ENCODE results near the gene PZP. TPM values are rescaled to one million over a fixed set of nuclear protein-coding genes. Genes with fewer than 3 reads are reported as not detected.

PZP gene
- total and polyA plus RNA-seq, 10 of the 15 experiments (the other 5 are each of a cell fraction or from before 2014, with no cell fraction given): not detected

DNA sequence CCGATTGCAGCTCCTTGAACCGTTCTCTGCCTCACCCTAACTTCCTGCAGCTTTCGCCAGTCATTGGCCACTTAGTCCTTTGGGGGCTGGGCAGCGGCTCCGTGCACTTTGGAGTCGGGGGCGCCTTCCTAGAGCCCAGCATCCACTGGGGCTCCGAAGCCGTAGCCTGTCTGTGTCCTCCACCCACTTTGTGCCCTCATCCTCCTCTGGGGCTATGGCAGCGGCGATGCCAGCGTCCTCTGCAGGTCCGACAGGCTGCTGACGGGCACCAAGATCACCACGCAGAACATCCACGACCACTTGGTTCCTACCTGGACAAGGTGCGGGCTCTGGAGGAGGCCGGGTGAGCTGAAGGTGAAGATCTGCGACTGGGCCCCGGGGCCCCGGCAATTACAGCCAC lies 80.7 kb downstream of the PZP start:
- no peak for ATAC-seq
- RAD21 ChIA-PET (ENCODE audit: unreplicated experiment): no interaction called here
- in situ Hi-C loops (cut with MboI): no loop called here

More for the DNA sequence above, 80.7 kb downstream of the PZP start:
- no peak for FAIRE-seq
- CTCF ChIA-PET: no interaction called here
- SMC1A ChIA-PET (ENCODE audit: uncharacterized antibody, unreplicated experiment): no interaction called here
- Histone ChIP-seq H3K27ac (ENCODE audit: control insufficient read depth, insufficient read depth) (no peak overlapping the region), H3K4me2 (ENCODE audit: control insufficient read depth, insufficient read depth) (no peak overlapping the region), H3K79me2 (ENCODE audit: control insufficient read depth, insufficient read depth, low read length) (no peaks in the 10 kb centered on the region), H3K4me1 (ENCODE audit: control insufficient read depth, insufficient read depth, low read length) (no peaks in the 10 kb centered on the region), H4K20me1 (ENCODE audit: control insufficient read depth, insufficient read depth) (no peaks in the 10 kb centered on the region), H3K9ac (ENCODE audit: control insufficient read depth, insufficient read depth, low read length) (no peak overlapping the region), H3K4me3 (no peak overlapping the region), H3K9me3 (replicated peaks; ENCODE audit: control insufficient read depth, insufficient read depth, low read length) (no peaks in the 10 kb centered on the region), H3K36me3 (ENCODE audit: control insufficient read depth in 2 of 2, insufficient read depth in 2 of 2, low read length in 1 of 2) (no peaks in the 10 kb centered on the region), H3K27me3 (replicated peaks in 1 of 2; ENCODE audit: control insufficient read depth in 2 of 2, insufficient read depth in 2 of 2, low read length in 1 of 2) (0 out of 4 replicates have a peak, but pooled peaks cover 0 to 2% of the 10 kb centered on the region in 2 experiments), H2AFZ (ENCODE audit: control insufficient read depth, low read depth, low read length) (no peak overlapping the region)
- WGBS (ENCODE audit: insufficient coverage, insufficient replicate concordance, low lambda C conversion rate, missing lambda C conversion rate): 77% methylated on average over 21 of the region's 21 CpGs
- POLR2A ChIA-PET: no interaction called here
- no TSS peak for BruUV-seq (replicated peaks)
- TF ChIP-seq, protein P1, sequence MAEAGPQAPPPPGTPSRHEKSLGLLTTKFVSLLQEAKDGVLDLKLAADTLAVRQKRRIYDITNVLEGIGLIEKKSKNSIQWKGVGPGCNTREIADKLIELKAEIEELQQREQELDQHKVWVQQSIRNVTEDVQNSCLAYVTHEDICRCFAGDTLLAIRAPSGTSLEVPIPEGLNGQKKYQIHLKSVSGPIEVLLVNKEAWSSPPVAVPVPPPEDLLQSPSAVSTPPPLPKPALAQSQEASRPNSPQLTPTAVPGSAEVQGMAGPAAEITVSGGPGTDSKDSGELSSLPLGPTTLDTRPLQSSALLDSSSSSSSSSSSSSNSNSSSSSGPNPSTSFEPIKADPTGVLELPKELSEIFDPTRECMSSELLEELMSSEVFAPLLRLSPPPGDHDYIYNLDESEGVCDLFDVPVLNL (IDR thresholded peaks at IDR 0.05; ENCODE audit: low read depth, low read length): no peak
- TF ChIP-seq EP300 (IDR thresholded peaks at IDR 0.05; ENCODE audit: borderline replicate concordance in 1 of 2, control insufficient read depth in 1 of 2, low read depth in 2 of 2, low read length in 2 of 2) (no peak), IKZF1 (conservative IDR thresholded peaks at IDR 0.05) (no peak), BHLHE40 (IDR thresholded peaks at IDR 0.05; ENCODE audit: borderline replicate concordance in 1 of 2, low read depth in 2 of 2, low read length in 1 of 2) (no peak), ETV6 (conservative IDR thresholded peaks at IDR 0.05 in 1 of 2, IDR thresholded peaks at IDR 0.05 in 1 of 2; ENCODE audit: borderline replicate concordance in 1 of 2, low read depth in 1 of 2) (no peak), MXI1 (IDR thresholded peaks at IDR 0.05; ENCODE audit: low read depth, low read length) (no peak), JUNB (IDR thresholded peaks at IDR 0.05) (no peak), NFIC (IDR thresholded peaks at IDR 0.05; ENCODE audit: low read depth, low read length) (no peak)
- TF ChIP-seq, protein P2, sequence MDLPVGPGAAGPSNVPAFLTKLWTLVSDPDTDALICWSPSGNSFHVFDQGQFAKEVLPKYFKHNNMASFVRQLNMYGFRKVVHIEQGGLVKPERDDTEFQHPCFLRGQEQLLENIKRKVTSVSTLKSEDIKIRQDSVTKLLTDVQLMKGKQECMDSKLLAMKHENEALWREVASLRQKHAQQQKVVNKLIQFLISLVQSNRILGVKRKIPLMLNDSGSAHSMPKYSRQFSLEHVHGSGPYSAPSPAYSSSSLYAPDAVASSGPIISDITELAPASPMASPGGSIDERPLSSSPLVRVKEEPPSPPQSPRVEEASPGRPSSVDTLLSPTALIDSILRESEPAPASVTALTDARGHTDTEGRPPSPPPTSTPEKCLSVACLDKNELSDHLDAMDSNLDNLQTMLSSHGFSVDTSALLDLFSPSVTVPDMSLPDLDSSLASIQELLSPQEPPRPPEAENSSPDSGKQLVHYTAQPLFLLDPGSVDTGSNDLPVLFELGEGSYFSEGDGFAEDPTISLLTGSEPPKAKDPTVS (IDR thresholded peaks at IDR 0.05; ENCODE audit: low read depth, low read length): no peak
- DNase-seq (ENCODE audit: low read depth, low spot score): no peak
- intact Hi-C loops (cut with micrococcal nuclease; ENCODE audit: unreplicated experiment): no loop called here
